Heart right ventricle (tissue), 16 donors: ENCODE data around the gene COL18A1. TPM values are rescaled to one million over a fixed set of nuclear protein-coding genes. Genes with fewer than 3 reads are reported as not detected.

Source experiments
- ATAC-seq, 8 donors: fragments of 200-7000 bp; cut with Tn5 transposase; one replicate each; pipeline ENCODE4 v1.9.1; 2020; ENCODE audit warnings: mild to moderate bottlenecking in 8 of 8, moderate library complexity in 8 of 8, moderate number of reproducible peaks in 1 of 8
- DNase-seq, 2 donors: peaks; one replicate each; pipeline ENCODE4 v3.0.0-alpha.2; 2020
- H3K27ac ChIP-seq, 10 donors: fragments of 200-600 bp; sonication (generic) in 2 of 10; one replicate each; pipeline versions ENCODE4 v1.5.0 to v1.8.0; 2020 to 2022; ENCODE audit warnings: mild to moderate bottlenecking in 3 of 10
- H3K27me3 ChIP-seq, 7 donors: fragments of 200-600 bp; one replicate each; pipeline ENCODE4 v1.8.0; 2021 to 2022; ENCODE audit warnings: mild to moderate bottlenecking in 2 of 7
- H3K36me3 ChIP-seq, 9 donors: fragments of 200-600 bp; sonication (generic) in 1 of 9; one replicate each; pipeline versions ENCODE4 v1.5.0 to v1.8.0; 2020 to 2022; ENCODE audit warnings: mild to moderate bottlenecking in 2 of 9
- H3K4me1 ChIP-seq, 9 donors: fragments of 200-600 bp; sonication (generic) in 1 of 9; one replicate each; pipeline versions ENCODE4 v1.5.0 to v1.8.0; 2020 to 2022; ENCODE audit warnings: mild to moderate bottlenecking in 4 of 9
- H3K4me3 ChIP-seq, 10 donors: fragments of 200-600 bp; sonication (generic) in 2 of 10; one replicate each; pipeline versions ENCODE4 v1.5.0 to v1.8.0; 2020 to 2022; ENCODE audit warnings: mild to moderate bottlenecking in 7 of 10, moderate library complexity in 2 of 10
- H3K9me3 ChIP-seq, 11 donors: fragments of 200-600 bp in 10 of 11; sonication (generic) in 2 of 11; one replicate each; pipeline versions ENCODE4 v1.5.0 to v1.8.0; 2013 to 2022; ENCODE audit warnings: mild to moderate bottlenecking in 2 of 11, control low read depth in 1 of 11, moderate library complexity in 1 of 11
- CTCF ChIP-seq, 9 donors: fragments of 200-600 bp; sonication (generic) in 2 of 9; IDR thresholded peaks; one replicate each; pipeline versions ENCODE4 v1.5.0 to v1.8.0; 2021 to 2022; ENCODE audit warnings: antibody characterized with exemption in 9 of 9, mild to moderate bottlenecking in 5 of 9, moderate library complexity in 1 of 9
- WGBS, 2 donors: extraction: QIAGEN DNeasy Blood & Tissue Kit; methylation state at CpG; one replicate each; pipeline ENCODE4 v1.1.7; 2013; ENCODE audit warnings: inconsistent platforms in 1 of 2; 5-methylcytosine and 5-hydroxymethylcytosine counted together
- intact Hi-C, 10 donors: fragments of 100-400 bp; cut with DNase I; formaldehyde crosslinking; loops; one replicate each; pipeline versions ENCODE4 v1.11.1 to v1.14.2; 2022
- polyA plus RNA-seq, 2 donors: library from polyadenylated mRNA; stranded (reverse); fragments of 200-250 nt; gene quantifications; one replicate each; pipeline ENCODE4 v1.2.3, GENCODE V29; 2013
- total RNA-seq, 10 donors: library from RNA; stranded (reverse); fragmentation: NEBNext Ultra II Directional in 3 of 10; extraction: Animal tissue kit (Norgen Biotek cat#: 25700) in 3 of 10; gene quantifications; one replicate each; pipeline versions ENCODE4 v1.2.1 to v1.2.4, GENCODE V29; 2021 to 2023
- donor health status: Arrhythmogenic right ventricular cardiomyopathy.
- donor health status: ischemic (EF 13 %, LVEDD 7.1; RV severe dilation, severe dysfunction).
- donor health status: healthy with polysubstance abuse.
- donor health status: DM: no; HTN: yes; CAD: no.
- donor health status: DM: no; HTN: no; CAD: no.
- donor health status: ischemic (EF 25% LVEDD 6.9; RV normal size, moderate dysfunction).
- donor health status: ischemic (EF 25% LVEDD 5.7; RV mildly dilated, moderate dysfunction).
- donor health status: healthy.
- donor health status: DM: yes; HTN: yes; CAD: no.
- donor health status: Ischemic cardiomyopathy.
- donor health status: ischemic (EF 35%, LVEDD 5.7; RV mildly dilated, moderate dysfunction).
- donor health status: nonischemic (EF 11% LVEDD 7.7; RV severe dilation, severe dysfunction).
- donor health status: DM: yes; HTN: yes; CAD: no.
- donor health status: PGD.
- donor health status: ischemic (EF 29% LVEDD 5.4; RV normal size, mild dysfunction).
- donor health status: nonischemic (EF 23%, LVEDD 6.1; RV moderate dilation, normal function).

The COL18A1 gene
- total and polyA plus RNA-seq, 12 donors, result 33.7 to 87.1 (median 52.6) TPM

- intact Hi-C loops, result no loop called here
- Histone ChIP-seq H3K27me3 (no peaks in the 10 kb centered on the region), H3K9me3 (no peaks in the 10 kb centered on the region), H3K27ac (no peak overlapping the region), H3K4me3 (no peak overlapping the region), H3K4me1 (peaks cover 18 to 75% (median 37%) of the 10 kb centered on the region in 9 donors), H3K36me3 (no peaks in the 10 kb centered on the region)
- 89 to 95% methylated on average over 32 of the region's 32 CpGs for WGBS, 2 donors
- TF ChIP-seq CTCF (IDR thresholded peaks at IDR 0.05), result no peak
- no peak for DNase-seq
- no peak for ATAC-seq
These were observed 24.5 kb downstream of the COL18A1 start for GRCh38 chr21:45429221-45430175.

- no peak for TF ChIP-seq CTCF (IDR thresholded peaks at IDR 0.05)
- Histone ChIP-seq H3K4me3 (no peak overlapping the region), H3K36me3 (no peaks in the 10 kb centered on the region), H3K27me3 (no peaks in the 10 kb centered on the region), H3K4me1 (peaks cover 18 to 71% (median 38%) of the 10 kb centered on the region in 9 donors), H3K9me3 (no peaks in the 10 kb centered on the region), H3K27ac (peak overlapping the region in 1 of 10 donors; percentile 65)
- 69 to 74% methylated on average over 41 to 47 of the region's 48 CpGs for whole genome bisulfite sequencing, 2 donors
- ATAC-seq (peak in 1 of 8 donors; percentile 35), DNase-seq (no peak)
- intact Hi-C loops, result no loop called here
These were observed 25.8 kb downstream of the COL18A1 start for GRCh38 chr21:45430521-45431501.

GRCh38 chr21:45431781-45432572, 27.0 kb downstream of the COL18A1 start:
- H3K27me3 ChIP-seq, result no peaks in the 10 kb centered on the region
- DNase-seq, result no peak
- intact Hi-C loops, result no loop called here
- no peak for ATAC-seq
- no peak for TF ChIP-seq CTCF (IDR thresholded peaks at IDR 0.05)
- 77 to 79% methylated on average over 17 of the region's 17 CpGs for WGBS, 2 donors
- H3K4me1 ChIP-seq, result peaks cover 18 to 69% (median 41%) of the 10 kb centered on the region in 9 donors
- peak overlapping the region in 9 of 10 donors; percentile 13 to 61 (median 52) for H3K27ac ChIP-seq
- no peaks in the 10 kb centered on the region for H3K9me3 ChIP-seq
- no peak overlapping the region for H3K4me3 ChIP-seq
- no peaks in the 10 kb centered on the region for H3K36me3 ChIP-seq
